Body of pancreas (tissue), 4 donors: ENCODE measurements around the gene KBTBD3.

ENCODE experiments used
- CTCF ChIP-seq, 7 experiments: fragments of 450-650 bp in 4 of 7; fragments of 200-600 bp in 3 of 7; sonication (generic) in 3 of 7; IDR thresholded peaks; one replicate each; pipeline ENCODE4 v1.5.1; 2016 to 2019; ENCODE audit warnings: antibody characterized with exemption in 7 of 7
- POLR2A ChIP-seq, 3 donors: fragments of 450-650 bp; IDR thresholded peaks; one replicate each; pipeline ENCODE4 v1.6.1; 2016; ENCODE audit warnings: antibody characterized with exemption in 3 of 3, mild to moderate bottlenecking in 2 of 3

- TF ChIP-seq CTCF (IDR thresholded peaks at IDR 0.05) (no peak), POLR2A (IDR thresholded peaks at IDR 0.05) (no peak)
These were observed 11.7 kb upstream of the KBTBD3 start for GRCh38 chr11:106088896-106089295.
